Measurements from ENCODE around the gene SGMS1. TPM values are rescaled to one million over a fixed set of nuclear protein-coding genes. Genes with fewer than 3 reads are reported as not detected.
"Not testable (repeated sequence)": the region's sequence is repeated elsewhere in the genome, so short reads cannot be mapped to it uniquely, and the experiment has no call there.

SGMS1 gene
- 10 to 100 TPM; 32.5 to 35.9 TPM for total RNA-seq

DNA sequence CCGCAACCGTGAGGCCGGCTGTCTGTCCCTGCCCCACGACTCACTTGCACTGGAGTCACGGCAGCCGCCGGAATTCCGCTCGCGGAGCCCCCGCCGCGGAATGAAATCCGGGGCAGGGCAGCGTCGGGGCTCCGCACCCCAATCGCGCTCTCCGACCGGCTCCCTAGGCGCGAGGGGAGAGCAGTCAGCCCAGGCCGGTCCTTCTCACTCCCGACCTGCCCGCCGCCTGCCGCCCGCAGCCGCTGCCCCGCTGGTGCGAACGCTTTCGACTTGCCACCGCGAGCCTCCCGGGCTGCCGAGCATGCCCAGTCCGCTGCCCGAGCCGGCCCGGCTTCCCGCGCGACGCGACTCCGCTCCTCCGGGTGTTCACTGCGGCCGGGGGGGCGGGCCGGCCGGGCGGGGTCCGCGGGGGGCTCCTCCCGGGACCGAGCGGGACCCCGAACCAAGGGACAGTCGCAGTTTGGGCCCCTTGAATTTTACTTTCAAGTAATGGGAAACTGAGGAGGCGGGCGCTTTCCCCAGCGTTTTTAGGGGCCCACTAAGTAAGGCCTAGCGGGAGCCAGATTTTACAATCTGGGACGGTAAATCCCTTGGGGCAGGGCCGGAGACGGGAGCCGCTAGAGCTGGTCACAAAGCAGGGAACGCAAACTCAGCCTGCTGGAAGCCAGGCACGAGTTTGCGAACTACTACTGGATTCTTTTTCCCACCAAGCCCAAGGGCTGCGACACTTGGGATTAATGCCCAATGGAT, at the start of gene SGMS1:
TSS of gene SGMS1 (minus strand) at position 294 of the 750 bp plus-strand sequence. CDS start 279,842 bp downstream, outside the sequence.
- DNase-seq (ENCODE audit: low spot score): peak; percentile 79
- Histone ChIP-seq H3K9me3 (no peaks in the 10 kb centered on the region), H3K4me1 (peaks cover 0 to 36% of the 10 kb centered on the region in 2 donors), H3K4me3 (peak within 1 kb of the TSS; percentile 85 to 96), H3K27ac (peak within 1 kb of the TSS; percentile 99), H3K36me3 (no peaks in the 10 kb centered on the region), H3K27me3 (no peaks in the 10 kb centered on the region)
- TF ChIP-seq, protein P1, sequence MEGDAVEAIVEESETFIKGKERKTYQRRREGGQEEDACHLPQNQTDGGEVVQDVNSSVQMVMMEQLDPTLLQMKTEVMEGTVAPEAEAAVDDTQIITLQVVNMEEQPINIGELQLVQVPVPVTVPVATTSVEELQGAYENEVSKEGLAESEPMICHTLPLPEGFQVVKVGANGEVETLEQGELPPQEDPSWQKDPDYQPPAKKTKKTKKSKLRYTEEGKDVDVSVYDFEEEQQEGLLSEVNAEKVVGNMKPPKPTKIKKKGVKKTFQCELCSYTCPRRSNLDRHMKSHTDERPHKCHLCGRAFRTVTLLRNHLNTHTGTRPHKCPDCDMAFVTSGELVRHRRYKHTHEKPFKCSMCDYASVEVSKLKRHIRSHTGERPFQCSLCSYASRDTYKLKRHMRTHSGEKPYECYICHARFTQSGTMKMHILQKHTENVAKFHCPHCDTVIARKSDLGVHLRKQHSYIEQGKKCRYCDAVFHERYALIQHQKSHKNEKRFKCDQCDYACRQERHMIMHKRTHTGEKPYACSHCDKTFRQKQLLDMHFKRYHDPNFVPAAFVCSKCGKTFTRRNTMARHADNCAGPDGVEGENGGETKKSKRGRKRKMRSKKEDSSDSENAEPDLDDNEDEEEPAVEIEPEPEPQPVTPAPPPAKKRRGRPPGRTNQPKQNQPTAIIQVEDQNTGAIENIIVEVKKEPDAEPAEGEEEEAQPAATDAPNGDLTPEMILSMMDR (IDR thresholded peaks at IDR 0.05): no peak

GRCh38 chr10:50672152-50672551, 48.4 kb upstream of the SGMS1 start:
- not testable (repeated sequence) for H3K36me3 ChIP-seq; H3K4me3 ChIP-seq; H3K27ac ChIP-seq; H3K27me3 ChIP-seq; H3K9me3 ChIP-seq; DNase-seq (ENCODE audit: low spot score); H3K4me1 ChIP-seq

DNA sequence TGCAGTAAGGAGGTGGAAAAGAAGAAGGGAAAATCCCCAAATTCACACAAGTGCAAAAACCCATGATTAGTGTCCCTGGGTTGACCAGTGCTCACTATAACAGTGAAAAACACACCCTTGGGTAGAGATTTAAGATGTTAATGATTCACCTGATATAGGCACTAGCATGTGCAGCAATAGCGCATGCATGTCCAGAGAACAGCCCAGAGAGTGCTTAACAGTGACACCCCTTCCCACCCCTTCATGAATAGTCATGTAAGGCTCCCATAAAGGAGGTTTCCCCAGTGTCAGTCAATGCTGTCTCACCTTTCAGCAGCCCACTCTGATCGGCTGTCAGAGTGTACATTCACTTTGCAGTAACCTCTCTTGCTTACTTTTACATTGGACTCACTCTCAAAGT, 47.9 kb upstream of the SGMS1 start:
- not testable (repeated sequence) for H3K27ac ChIP-seq, H3K36me3 ChIP-seq

DNA sequence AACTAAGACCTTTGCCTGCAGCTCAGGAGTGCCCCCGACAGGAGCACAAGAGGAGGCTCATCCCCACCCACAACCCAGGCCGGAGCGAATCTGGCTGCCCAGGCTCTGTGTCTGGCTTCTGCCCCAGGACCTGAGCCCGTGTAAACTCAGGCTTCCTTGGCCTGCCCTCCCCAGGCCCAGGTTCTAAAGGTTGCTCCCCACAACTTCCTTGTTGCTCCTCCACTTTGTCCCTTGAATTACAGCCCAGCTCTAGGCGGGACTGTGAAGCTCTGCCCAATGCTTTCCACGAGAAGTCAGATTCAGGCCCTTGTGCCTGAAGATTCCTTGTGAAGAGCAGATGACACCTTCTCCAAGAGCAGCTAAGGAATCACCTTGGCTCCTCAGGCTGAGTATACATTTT, 46.2 kb upstream of the SGMS1 start:
- not testable (repeated sequence) for H3K27me3 ChIP-seq; H3K4me3 ChIP-seq; H3K9me3 ChIP-seq; H3K36me3 ChIP-seq; DNase-seq (ENCODE audit: low spot score); H3K4me1 ChIP-seq; H3K27ac ChIP-seq

More for the DNA sequence above, 47.9 kb upstream of the SGMS1 start:
- not testable (repeated sequence) for DNase-seq (ENCODE audit: low spot score); H3K27me3 ChIP-seq; H3K4me3 ChIP-seq; H3K9me3 ChIP-seq; H3K4me1 ChIP-seq

GRCh38 chr10:50667353-50667752, 43.6 kb upstream of the SGMS1 start:
- H3K4me3 ChIP-seq; H3K27ac ChIP-seq; H3K36me3 ChIP-seq; H3K4me1 ChIP-seq; DNase-seq (ENCODE audit: low spot score); H3K27me3 ChIP-seq; H3K9me3 ChIP-seq: not testable (repeated sequence)

- not testable (repeated sequence) for H3K4me1 ChIP-seq; H3K27me3 ChIP-seq; H3K4me3 ChIP-seq; DNase-seq (ENCODE audit: low spot score); H3K9me3 ChIP-seq; H3K27ac ChIP-seq; H3K36me3 ChIP-seq
Measured at GRCh38 chr10:50662420-50662819, 38.7 kb upstream of the SGMS1 start.

- not testable (repeated sequence) for H3K4me3 ChIP-seq; H3K4me1 ChIP-seq; H3K27ac ChIP-seq; H3K27me3 ChIP-seq; DNase-seq (ENCODE audit: low spot score); H3K36me3 ChIP-seq; H3K9me3 ChIP-seq
Measured at GRCh38 chr10:50661563-50661962, 37.8 kb upstream of the SGMS1 start.

DNA sequence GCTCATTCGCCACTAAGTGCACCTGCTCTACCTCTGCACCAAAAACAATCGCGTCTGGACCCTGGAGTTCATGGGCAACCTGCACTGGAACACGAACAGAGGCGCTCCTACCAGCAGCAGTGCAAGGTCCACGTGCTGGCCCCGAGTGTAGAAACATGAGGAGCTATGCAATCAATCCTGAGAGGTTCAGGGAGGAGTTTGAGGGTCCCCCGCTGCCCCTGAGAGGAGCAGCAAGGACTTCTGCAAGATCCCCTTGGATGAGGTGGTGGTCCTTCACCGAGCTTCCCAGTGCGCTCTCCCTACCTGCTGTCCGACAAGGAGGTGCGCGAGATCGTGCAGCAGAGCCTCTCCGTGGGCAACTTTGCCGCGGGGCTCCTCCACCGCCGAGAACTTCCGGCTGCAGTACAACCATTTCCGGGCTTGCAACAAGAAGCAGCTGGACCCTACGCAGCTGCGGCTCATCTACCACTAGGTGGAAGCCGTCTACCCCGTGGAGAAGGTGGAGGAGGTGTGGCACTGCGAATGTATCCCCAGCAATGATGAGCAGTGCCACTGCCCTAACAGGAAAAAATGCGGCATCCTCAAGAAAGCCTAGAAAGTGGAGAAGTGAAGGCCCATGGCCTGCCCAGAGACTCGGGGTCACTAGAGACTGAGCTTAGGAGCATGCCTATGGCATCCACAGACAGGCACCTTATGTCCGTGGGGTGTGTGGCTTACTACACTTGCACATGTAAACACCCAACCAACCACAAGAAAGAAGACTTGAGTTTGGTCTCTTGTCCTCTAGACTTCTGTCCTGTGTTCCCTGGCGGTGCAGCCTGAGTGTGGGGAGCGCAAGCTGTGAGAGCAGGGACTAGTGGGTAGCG, 36.3 kb upstream of the SGMS1 start:
- TF ChIP-seq, protein P1 (IDR thresholded peaks at IDR 0.05): peak in 1 of 2 donors; percentile 43
- peak overlapping the region; percentile 14 to 40 for H3K4me3 ChIP-seq
- not testable (repeated sequence) for H3K9me3 ChIP-seq; H3K36me3 ChIP-seq; H3K4me1 ChIP-seq; DNase-seq (ENCODE audit: low spot score); H3K27me3 ChIP-seq; H3K27ac ChIP-seq

DNA sequence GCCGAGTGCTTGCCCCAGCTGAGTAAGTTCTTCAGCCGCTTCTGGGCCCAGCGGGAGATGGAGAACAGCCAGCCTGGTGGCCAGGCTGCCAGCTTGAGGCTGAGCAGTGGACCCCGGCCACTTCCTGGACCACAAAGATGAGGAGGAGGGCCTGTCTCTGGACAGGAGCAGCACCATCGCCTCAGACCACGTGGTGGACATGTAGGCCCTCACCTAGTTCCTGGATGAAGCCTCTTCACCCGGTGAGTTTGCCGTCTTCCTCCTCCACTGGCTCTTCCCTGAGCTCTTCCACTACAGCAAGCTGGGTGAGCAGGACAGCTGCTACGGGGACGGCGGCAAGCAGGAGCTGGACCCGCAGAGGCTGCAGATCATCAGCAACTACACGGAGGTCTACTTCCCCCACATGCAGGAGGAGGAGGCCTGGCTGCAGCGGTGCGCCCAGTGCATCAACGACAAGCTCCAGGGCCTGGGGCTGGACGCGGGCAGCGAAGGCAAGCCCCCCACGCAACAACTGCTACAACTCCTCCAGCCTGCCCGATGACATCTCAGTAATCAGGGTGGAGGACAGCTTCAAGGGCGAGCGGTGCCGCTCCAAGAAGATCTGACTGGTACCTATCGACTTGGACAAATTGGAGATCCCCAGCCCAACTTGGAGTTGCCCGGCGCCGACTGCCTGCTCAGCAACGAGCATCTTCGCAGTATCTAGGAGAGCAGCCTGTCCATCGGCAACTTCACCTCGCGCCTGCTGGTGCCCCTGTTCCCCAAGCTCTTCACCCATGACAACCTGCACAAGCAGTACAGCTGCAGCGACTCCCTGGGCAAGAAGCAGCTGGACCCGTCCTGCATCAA, 35.5 kb upstream of the SGMS1 start:
- H3K4me3 ChIP-seq: peak overlapping the region in 1 of 2 donors; percentile 40
- not testable (repeated sequence) for H3K27ac ChIP-seq; H3K4me1 ChIP-seq; H3K36me3 ChIP-seq; H3K27me3 ChIP-seq; H3K9me3 ChIP-seq; DNase-seq (ENCODE audit: low spot score)

All from right atrium auricular region (tissue), 2 donors.